Hematopoietic multipotent progenitor cell treated with erythropoietin and hydrocortisone succinate and interleukin-3 and kit ligand, for 4 days (in vitro differentiated cells): Measurements from ENCODE around the gene LY6G6F.

Source experiments
- DNase-seq: peaks from one replicate; pipeline ENCODE4 v3.0.0-alpha.2; 2015

Gene LY6G6F

GRCh38 chr6:31725502-31726350 lies 19.1 kb downstream of the LY6G6F start:
- peak; percentile 74 for DNase-seq

- DNase-seq, result peak; percentile 93
Measured at GRCh38 chr6:31727034-31727716, 20.5 kb downstream of the LY6G6F start.

GRCh38 chr6:31727717-31728671 lies 21.3 kb downstream of the LY6G6F start:
- DNase-seq, result no peak

GRCh38 chr6:31728767-31729514 lies 22.3 kb downstream of the LY6G6F start, which contains the start of gene DDAH2:
DDAH2 (minus strand) TSS chr6:31729299; CDS start chr6:31729161, 138 bp downstream.
- DNase-seq, result no peak

GRCh38 chr6:31729515-31729978 lies 22.9 kb downstream of the LY6G6F start:
- DNase-seq, result peak; percentile 94

- peak; percentile 96 for DNase-seq
Measured at GRCh38 chr6:31729979-31730630, 23.4 kb downstream of the LY6G6F start.

GRCh38 chr6:31730631-31731086 lies 24.0 kb downstream of the LY6G6F start:
- DNase-seq, result no peak

- DNase-seq, result no peak
Measured at GRCh38 chr6:31732029-31732428, 25.4 kb downstream of the LY6G6F start.

- no peak for DNase-seq
Measured at GRCh38 chr6:31733734-31734133, 27.1 kb downstream of the LY6G6F start.

- DNase-seq, result no peak
Measured at GRCh38 chr6:31734247-31734820, 27.7 kb downstream of the LY6G6F start.

- DNase-seq, result peak; percentile 90
Measured at GRCh38 chr6:31734821-31735406, 28.2 kb downstream of the LY6G6F start.

- DNase-seq, result peak; percentile 94
Measured at GRCh38 chr6:31736021-31736767, 29.5 kb downstream of the LY6G6F start, which contains the start of gene CLIC1. CLIC1 (minus strand) TSS chr6:31736530; CDS start chr6:31736300, 230 bp downstream.

- peak; percentile 31 for DNase-seq
Measured at GRCh38 chr6:31736768-31737314, 30.2 kb downstream of the LY6G6F start.

- DNase-seq, result peak; percentile 89
Measured at GRCh38 chr6:31737315-31737990, 30.8 kb downstream of the LY6G6F start.

GRCh38 chr6:31737991-31738979 lies 31.6 kb downstream of the LY6G6F start:
- peak; percentile 97 for DNase-seq

GRCh38 chr6:31739639-31740396 lies 33.2 kb downstream of the LY6G6F start, which contains the start of gene MSH5:
MSH5 (plus strand) TSS chr6:31740005; CDS start chr6:31740467, 462 bp downstream.
- DNase-seq, result peak; percentile 100
